Gastrocnemius medialis (tissue), 4 donors: ENCODE data around the gene ROBO1.

Source experiments
- CTCF ChIP-seq, 5 experiments: fragments of 450-650 bp in 3 of 5; fragments of 200-600 bp in 2 of 5; sonication (generic) in 2 of 5; IDR thresholded peaks in 4 of 5; conservative IDR thresholded peaks in 1 of 5; 1 replicate in 4 of 5; 2 replicates in 1 of 5; pipeline ENCODE4 v1.5.1; 2016 to 2019; ENCODE audit warnings: antibody characterized with exemption in 5 of 5, mild to moderate bottlenecking in 3 of 5, moderate library complexity in 3 of 5
- POLR2A ChIP-seq, 2 donors: fragments of 450-650 bp; IDR thresholded peaks; one replicate each; pipeline ENCODE4 v1.6.1; 2017; ENCODE audit warnings: antibody characterized with exemption in 2 of 2, mild to moderate bottlenecking in 2 of 2, moderate library complexity in 2 of 2

DNA sequence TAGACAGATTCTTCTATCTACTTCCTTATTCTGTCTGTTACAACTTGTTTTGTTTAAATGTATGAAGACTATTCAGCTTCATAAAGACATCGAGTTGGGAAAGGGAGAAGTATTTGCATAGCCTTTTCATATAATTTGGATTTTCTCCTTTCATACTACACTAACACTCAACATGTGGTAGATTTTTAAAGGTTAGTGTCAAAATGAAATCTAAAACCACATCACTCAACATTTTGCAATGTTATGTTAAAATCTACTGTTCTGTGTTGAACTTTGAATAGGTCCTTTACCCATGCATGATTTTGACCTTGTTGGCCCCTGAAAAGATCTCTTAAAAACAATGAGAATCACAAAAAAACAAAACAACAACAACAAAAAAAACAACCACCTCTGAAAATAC lies 860.9 kb downstream of the ROBO1 start:
- TF ChIP-seq CTCF (IDR thresholded peaks at IDR 0.05 in 4 of 5, conservative IDR thresholded peaks at IDR 0.05 in 1 of 5) (no peak), POLR2A (IDR thresholded peaks at IDR 0.05) (no peak)
